Measurements from ENCODE around the gene SLC52A1. TPM values are rescaled to one million over a fixed set of nuclear protein-coding genes. Genes with fewer than 3 reads are reported as not detected.

SLC52A1 gene
- total and polyA plus RNA-seq, 2 of the 13 experiments (the other 11 are each of a cell fraction or from before 2014, with no cell fraction given): 0.03 to 0.13 TPM

DNA sequence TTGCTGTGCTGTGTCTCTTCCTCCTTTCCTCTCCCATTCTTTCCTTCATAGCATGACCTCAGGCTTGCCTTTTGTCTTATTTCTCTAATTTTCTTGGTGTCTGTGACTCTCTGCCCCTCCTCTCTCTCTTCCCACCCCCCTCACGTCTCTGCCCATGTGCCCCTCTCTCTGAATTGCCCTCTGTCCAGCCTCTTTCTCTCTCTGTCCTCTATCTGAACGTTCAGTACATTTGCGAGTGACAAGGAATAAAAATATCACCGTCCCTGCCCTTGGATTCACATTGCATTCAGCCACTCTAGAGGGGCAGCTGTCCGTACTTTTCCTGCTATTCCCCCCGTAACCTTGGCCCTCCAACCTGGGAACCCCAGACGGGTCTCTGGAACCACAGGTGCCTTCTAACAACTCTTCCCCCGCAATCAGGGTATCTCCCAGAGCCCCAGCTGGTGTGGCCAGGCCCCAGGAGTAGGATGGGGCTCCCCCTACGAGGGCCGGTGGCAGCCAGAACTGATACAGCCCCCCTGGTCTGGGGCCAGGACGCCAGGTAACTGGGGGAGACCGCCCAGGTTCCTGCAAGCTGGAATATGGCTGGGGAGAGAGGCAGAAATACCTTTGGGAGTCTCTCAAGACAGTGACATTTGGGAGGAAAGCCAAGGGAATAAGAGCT, 35.7 kb downstream of the SLC52A1 start:
- H3K4me1 ChIP-seq (ENCODE audit: insufficient read depth, low read length): peaks cover 28% of the 10 kb centered on the region
- H2AFZ ChIP-seq (ENCODE audit: low read length): no peak overlapping the region
- CTCF ChIA-PET (ENCODE audit: low intra/inter-chr PET ratio, low total read pairs): no interaction called here
- H3K36me3 ChIP-seq (replicated peaks in 1 of 2; ENCODE audit: control insufficient read depth in 1 of 2, insufficient read depth in 2 of 2, low read length in 2 of 2): peaks cover 15 to 38% of the 10 kb centered on the region in 2 experiments
- in situ Hi-C loops (cut with HindIII; ENCODE audit: extremely low pct_ligation_motif_present, low pct_unique_long_range_greater_than_20kb) (no loop called here), intact Hi-C loops (cut with micrococcal nuclease; ENCODE audit: unreplicated experiment) (no loop called here)
- H3K4me3 ChIP-seq (replicated peaks in 1 of 3; ENCODE audit: insufficient read depth in 1 of 3, low read depth in 2 of 3, low read length in 3 of 3): peak overlapping the region; percentile 91 to 93 (median 92)
- H3K27ac ChIP-seq (ENCODE audit: extremely low read length, insufficient read depth, low read length): peak overlapping the region; percentile 93
- DNase-seq (ENCODE audit: low spot score) (no peak), ATAC-seq (no peak), FAIRE-seq (no peak)
- no peaks in the 10 kb centered on the region for H4K20me1 ChIP-seq (ENCODE audit: insufficient read depth, low read length)
- H3K27me3 ChIP-seq (ENCODE audit: control insufficient read depth in 1 of 2, insufficient read depth in 2 of 2, low read length in 2 of 2): no peaks in the 10 kb centered on the region; a peak in 1 of 5 replicates
- BruUV-seq (replicated peaks): TSS peak; percentile 73
- H3K9ac ChIP-seq (ENCODE audit: insufficient read depth, low read depth, low read length): peak overlapping the region; percentile 92
- POLR2A ChIA-PET: interaction anchor here (0.8 to 5.1 kb wide), 8 partner anchors 12 to 60 kb away, joined by 3 to 74 read pairs (median 8); partner anchors contain the start of genes CAMTA2, ENO3, RNF167 and SLC25A11
- WGBS (ENCODE audit: low lambda C conversion rate): 67% methylated on average over 12 of the region's 12 CpGs
- H3K4me2 ChIP-seq (ENCODE audit: low read depth, low read length): peak overlapping the region; percentile 82
- H3K9me3 ChIP-seq (ENCODE audit: low read length): no peaks in the 10 kb centered on the region
- peaks cover 27% of the 10 kb centered on the region for H3K79me2 ChIP-seq (ENCODE audit: insufficient read depth, low read length)
- no peak for TF ChIP-seq REST (IDR thresholded peaks at IDR 0.05; ENCODE audit: borderline replicate concordance in 1 of 2, low read depth in 1 of 2, low read length in 2 of 2)
- 0 out of 2 replicates have a peak, but pooled peaks have one; percentile 4 for TF ChIP-seq REL (CRISPR knock-in tag; conservative IDR thresholded peaks at IDR 0.05)
- no peak for TF ChIP-seq MBD4 (IDR thresholded peaks at IDR 0.05; ENCODE audit: borderline replicate concordance, low read length)
- TF ChIP-seq GLI4 (CRISPR knock-in tag; IDR thresholded peaks at IDR 0.05; ENCODE audit: borderline replicate concordance): no peak
- TF ChIP-seq ZNF207 (IDR thresholded peaks at IDR 0.05; ENCODE audit: borderline replicate concordance): no peak
- peak; percentile 15 for TF ChIP-seq ASH2L (IDR thresholded peaks at IDR 0.05; ENCODE audit: insufficient read length, low read depth, low read length)
- TF ChIP-seq ZFX (CRISPR knock-in tag; IDR thresholded peaks at IDR 0.05; ENCODE audit: low read depth): no peak
- no peak for TF ChIP-seq RAD21 (CRISPR knock-in tag; IDR thresholded peaks at IDR 0.05)
- TF ChIP-seq NR1H2 (CRISPR knock-in tag; IDR thresholded peaks at IDR 0.05; ENCODE audit: borderline replicate concordance, low read depth): no peak
- TF ChIP-seq SIN3B (IDR thresholded peaks at IDR 0.05; ENCODE audit: low read length): no peak
- no peak for TF ChIP-seq TEF (CRISPR knock-in tag; IDR thresholded peaks at IDR 0.05)
- no peak for TF ChIP-seq SOX6 (IDR thresholded peaks at IDR 0.05)
- no peak for TF ChIP-seq SOX6 (CRISPR knock-in tag; IDR thresholded peaks at IDR 0.05)
- no peak for TF ChIP-seq PHB2 (IDR thresholded peaks at IDR 0.05; ENCODE audit: partially characterized antibody)
- no peak for TF ChIP-seq KLF11 (CRISPR knock-in tag; IDR thresholded peaks at IDR 0.05)
- TF ChIP-seq SNAPC2 (CRISPR knock-in tag; IDR thresholded peaks at IDR 0.05): no peak
- TF ChIP-seq RBM22 (optimal IDR thresholded peaks at IDR 0.05; ENCODE audit: low read length): peak; percentile 51
- no peak for TF ChIP-seq CREB1 (IDR thresholded peaks at IDR 0.05)
- TF ChIP-seq CREB1 (CRISPR knock-in tag; IDR thresholded peaks at IDR 0.05): 0 out of 2 replicates have a peak, but pooled peaks have one; percentile 5
- TF ChIP-seq, protein P1, sequence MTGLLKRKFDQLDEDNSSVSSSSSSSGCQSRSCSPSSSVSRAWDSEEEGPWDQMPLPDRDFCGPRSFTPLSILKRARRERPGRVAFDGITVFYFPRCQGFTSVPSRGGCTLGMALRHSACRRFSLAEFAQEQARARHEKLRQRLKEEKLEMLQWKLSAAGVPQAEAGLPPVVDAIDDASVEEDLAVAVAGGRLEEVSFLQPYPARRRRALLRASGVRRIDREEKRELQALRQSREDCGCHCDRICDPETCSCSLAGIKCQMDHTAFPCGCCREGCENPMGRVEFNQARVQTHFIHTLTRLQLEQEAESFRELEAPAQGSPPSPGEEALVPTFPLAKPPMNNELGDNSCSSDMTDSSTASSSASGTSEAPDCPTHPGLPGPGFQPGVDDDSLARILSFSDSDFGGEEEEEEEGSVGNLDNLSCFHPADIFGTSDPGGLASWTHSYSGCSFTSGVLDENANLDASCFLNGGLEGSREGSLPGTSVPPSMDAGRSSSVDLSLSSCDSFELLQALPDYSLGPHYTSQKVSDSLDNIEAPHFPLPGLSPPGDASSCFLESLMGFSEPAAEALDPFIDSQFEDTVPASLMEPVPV (CRISPR knock-in tag; IDR thresholded peaks at IDR 0.05): 0 out of 2 replicates have a peak, but pooled peaks have one; percentile 40

All from HepG2 (cell line).